ENCODE measurements around the gene NAV3.

DNA sequence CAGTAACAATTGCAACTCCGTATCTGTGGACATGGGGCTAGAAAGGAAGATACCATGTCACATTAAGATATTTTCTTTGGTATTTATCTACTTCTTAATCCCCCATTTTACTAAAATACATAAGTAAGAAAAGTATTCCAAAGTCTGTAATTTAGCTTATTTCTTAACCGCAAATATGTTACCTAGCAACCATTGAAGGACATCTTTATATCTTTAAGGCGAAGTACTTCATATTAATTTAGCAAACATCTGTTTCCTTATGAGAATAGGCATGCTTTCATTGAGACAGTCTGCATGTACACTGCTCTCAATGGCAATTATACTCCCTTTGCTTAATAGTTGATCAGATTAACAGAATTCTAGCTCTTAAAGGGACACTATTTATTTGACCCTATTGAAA, 88.8 kb downstream of the NAV3 start:
- no peak for TF ChIP-seq POLR2AphosphoS5 (IDR thresholded peaks at IDR 0.05; ENCODE audit: insufficient read depth in 1 of 2, low read depth in 1 of 2)
- no peak for TF ChIP-seq POLR2A (IDR thresholded peaks at IDR 0.05)
- TF ChIP-seq, protein P1, sequence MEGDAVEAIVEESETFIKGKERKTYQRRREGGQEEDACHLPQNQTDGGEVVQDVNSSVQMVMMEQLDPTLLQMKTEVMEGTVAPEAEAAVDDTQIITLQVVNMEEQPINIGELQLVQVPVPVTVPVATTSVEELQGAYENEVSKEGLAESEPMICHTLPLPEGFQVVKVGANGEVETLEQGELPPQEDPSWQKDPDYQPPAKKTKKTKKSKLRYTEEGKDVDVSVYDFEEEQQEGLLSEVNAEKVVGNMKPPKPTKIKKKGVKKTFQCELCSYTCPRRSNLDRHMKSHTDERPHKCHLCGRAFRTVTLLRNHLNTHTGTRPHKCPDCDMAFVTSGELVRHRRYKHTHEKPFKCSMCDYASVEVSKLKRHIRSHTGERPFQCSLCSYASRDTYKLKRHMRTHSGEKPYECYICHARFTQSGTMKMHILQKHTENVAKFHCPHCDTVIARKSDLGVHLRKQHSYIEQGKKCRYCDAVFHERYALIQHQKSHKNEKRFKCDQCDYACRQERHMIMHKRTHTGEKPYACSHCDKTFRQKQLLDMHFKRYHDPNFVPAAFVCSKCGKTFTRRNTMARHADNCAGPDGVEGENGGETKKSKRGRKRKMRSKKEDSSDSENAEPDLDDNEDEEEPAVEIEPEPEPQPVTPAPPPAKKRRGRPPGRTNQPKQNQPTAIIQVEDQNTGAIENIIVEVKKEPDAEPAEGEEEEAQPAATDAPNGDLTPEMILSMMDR (IDR thresholded peaks at IDR 0.05): no peak
